HFF-Myc (cell line): ENCODE data around the gene LRRC56.

Experiments used
- DNase-seq: peaks from one replicate; pipeline ENCODE4 v3.0.0-alpha.2; 2011; ENCODE audit warnings: low read depth; ENCODE audit errors: extremely low read depth
- H3K4me3 ChIP-seq: replicated peaks from 2 replicates; pipeline ENCODE4 v1.5.1; 2011; ENCODE audit warnings: low read depth, mild to moderate bottlenecking, control low read depth, low read length
- CTCF ChIP-seq: IDR thresholded peaks from 2 replicates; pipeline ENCODE4 v1.5.1; 2012; ENCODE audit warnings: mild to moderate bottlenecking, low read depth, low read length, control low read depth; ENCODE audit errors: missing control alignments

The LRRC56 gene

GRCh38 chr11:506238-506994 is 30.9 kb upstream of the LRRC56 start:
- peak; percentile 91 for DNase-seq
- peak overlapping the region; percentile 83 for H3K4me3 ChIP-seq
- TF ChIP-seq CTCF, result no peak

- peak; percentile 59 for DNase-seq
- H3K4me3 ChIP-seq, result peak within 1 kb of the TSS; percentile 83
- TF ChIP-seq CTCF, result no peak
These were observed 30.2 kb upstream of the LRRC56 start, which contains the start of gene RNH1 for GRCh38 chr11:506995-507726. Gene RNH1 (minus strand): TSS chr11:507242. CDS start chr11:502162, 5,080 bp downstream.

- no peak for TF ChIP-seq CTCF
- H3K4me3 ChIP-seq, result peak overlapping the region; percentile 83
- no peak for DNase-seq
These were observed 29.4 kb upstream of the LRRC56 start for GRCh38 chr11:507727-508515.

- no peak for DNase-seq
- no peak overlapping the region for H3K4me3 ChIP-seq
- no peak for TF ChIP-seq CTCF
These were observed 28.4 kb upstream of the LRRC56 start for GRCh38 chr11:508956-509355.

- TF ChIP-seq CTCF, result no peak
- no peak overlapping the region for H3K4me3 ChIP-seq
- no peak for DNase-seq
These were observed 24.3 kb upstream of the LRRC56 start for GRCh38 chr11:512761-513595.

GRCh38 chr11:514606-515005 is 22.7 kb upstream of the LRRC56 start:
- no peak for TF ChIP-seq CTCF
- no peak for DNase-seq
- no peak overlapping the region for H3K4me3 ChIP-seq
